HEK293T (cell line): ENCODE results near the gene NTN4.

ENCODE experiments used
- CTCF ChIA-PET: fragments of 350-600 bp; formaldehyde crosslinking; extraction: SDS; loops from one replicate; lab custom pipeline; 2021; ENCODE audit warnings: antibody characterized with exemption, inconsistent platforms; lab: Yijun Ruan, JAX
- POLR2A ChIA-PET: fragments of 350-600 bp; formaldehyde crosslinking; extraction: SDS; loops from one replicate; lab custom pipeline; 2020; ENCODE audit warnings: antibody characterized with exemption, inconsistent platforms; lab: Yijun Ruan, JAX
- DNase-seq: peaks from one replicate; pipeline ENCODE4 v3.0.0; 2012; ENCODE audit warnings: mixed read lengths; ENCODE audit errors: extremely low spot score
- ARNT ChIP-seq: fragments of 450-650 bp; IDR thresholded peaks from 2 replicates; pipeline ENCODE4 v1.6.1; 2017; ENCODE audit warnings: mild to moderate bottlenecking
- BHLHE40 ChIP-seq: fragments of 450-650 bp; IDR thresholded peaks from 2 replicates; pipeline ENCODE4 v1.6.1; 2016; ENCODE audit warnings: mild to moderate bottlenecking, moderate library complexity, borderline replicate concordance
- CTBP1 ChIP-seq: fragments of 450-650 bp; IDR thresholded peaks from 2 replicates; pipeline ENCODE4 v1.6.1; 2016; ENCODE audit warnings: borderline replicate concordance
- ELF4 ChIP-seq: fragments of 450-650 bp; IDR thresholded peaks from 2 replicates; pipeline ENCODE4 v1.6.1; 2017; ENCODE audit warnings: antibody characterized with exemption
- FOXA1 ChIP-seq: fragments of 450-650 bp; IDR thresholded peaks from 2 replicates; pipeline ENCODE4 v1.6.1; 2016; ENCODE audit warnings: mild to moderate bottlenecking
- FOXK2 ChIP-seq: fragments of 450-650 bp; IDR thresholded peaks from 2 replicates; pipeline ENCODE4 v1.6.1; 2016; ENCODE audit warnings: mild to moderate bottlenecking
- FOXM1 ChIP-seq: fragments of 450-650 bp; IDR thresholded peaks from 2 replicates; pipeline ENCODE4 v1.6.1; 2017; ENCODE audit warnings: mild to moderate bottlenecking, borderline replicate concordance
- HDGF ChIP-seq: fragments of 450-650 bp; IDR thresholded peaks from 2 replicates; pipeline ENCODE4 v1.6.1; 2017; ENCODE audit warnings: antibody characterized with exemption, borderline replicate concordance
- L3MBTL2 ChIP-seq: fragments of 450-650 bp; conservative IDR thresholded peaks from 2 replicates; pipeline ENCODE4 v1.6.1; 2016; ENCODE audit warnings: mild to moderate bottlenecking
- LEF1 ChIP-seq: fragments of 450-650 bp; IDR thresholded peaks from 2 replicates; pipeline ENCODE4 v1.6.1; 2017; ENCODE audit warnings: mild to moderate bottlenecking, borderline replicate concordance
- NFRKB ChIP-seq: fragments of 450-650 bp; IDR thresholded peaks from 2 replicates; pipeline ENCODE4 v1.6.1; 2016; ENCODE audit warnings: mild to moderate bottlenecking, moderate library complexity
- SP1 ChIP-seq: fragments of 450-650 bp; IDR thresholded peaks from 2 replicates; pipeline ENCODE4 v1.6.1; 2017
- SUZ12 ChIP-seq: fragments of 450-650 bp; IDR thresholded peaks from 2 replicates; pipeline ENCODE4 v1.6.1; 2016; ENCODE audit warnings: mild to moderate bottlenecking
- TARDBP ChIP-seq: fragments of 450-650 bp; IDR thresholded peaks from 2 replicates; pipeline ENCODE4 v1.6.1; 2016
- ZNF384 ChIP-seq: fragments of 450-650 bp; IDR thresholded peaks from 2 replicates; pipeline ENCODE4 v1.6.1; 2016
- TF ChIP-seq, protein P1 (sequence below): fragments of 450-650 bp; IDR thresholded peaks from 2 replicates; pipeline ENCODE4 v1.6.1; 2016

Gene NTN4

GRCh38 chr12:95614390-95614982, 176.1 kb downstream of the NTN4 start:
- DNase-seq: no peak
- CTCF ChIA-PET: no interaction called here
- no peak for TF ChIP-seq FOXK2
- no peak for TF ChIP-seq SUZ12
- TF ChIP-seq LEF1: no peak
- TF ChIP-seq NFRKB: no peak
- TF ChIP-seq, protein P1, sequence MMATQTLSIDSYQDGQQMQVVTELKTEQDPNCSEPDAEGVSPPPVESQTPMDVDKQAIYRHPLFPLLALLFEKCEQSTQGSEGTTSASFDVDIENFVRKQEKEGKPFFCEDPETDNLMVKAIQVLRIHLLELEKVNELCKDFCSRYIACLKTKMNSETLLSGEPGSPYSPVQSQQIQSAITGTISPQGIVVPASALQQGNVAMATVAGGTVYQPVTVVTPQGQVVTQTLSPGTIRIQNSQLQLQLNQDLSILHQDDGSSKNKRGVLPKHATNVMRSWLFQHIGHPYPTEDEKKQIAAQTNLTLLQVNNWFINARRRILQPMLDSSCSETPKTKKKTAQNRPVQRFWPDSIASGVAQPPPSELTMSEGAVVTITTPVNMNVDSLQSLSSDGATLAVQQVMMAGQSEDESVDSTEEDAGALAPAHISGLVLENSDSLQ: no peak
- TF ChIP-seq FOXM1: no peak
- TF ChIP-seq ZNF384: no peak
- TF ChIP-seq SP1: no peak
- no peak for TF ChIP-seq CTBP1
- TF ChIP-seq FOXA1: no peak
- no peak for TF ChIP-seq L3MBTL2
- TF ChIP-seq BHLHE40: no peak
- no peak for TF ChIP-seq TARDBP
- no peak for TF ChIP-seq ELF4
- no peak for TF ChIP-seq ARNT
- no peak for TF ChIP-seq HDGF
- POLR2A ChIA-PET: no interaction called here

GRCh38 chr12:95613021-95613420, 177.5 kb downstream of the NTN4 start:
- CTCF ChIA-PET: no interaction called here

DNA sequence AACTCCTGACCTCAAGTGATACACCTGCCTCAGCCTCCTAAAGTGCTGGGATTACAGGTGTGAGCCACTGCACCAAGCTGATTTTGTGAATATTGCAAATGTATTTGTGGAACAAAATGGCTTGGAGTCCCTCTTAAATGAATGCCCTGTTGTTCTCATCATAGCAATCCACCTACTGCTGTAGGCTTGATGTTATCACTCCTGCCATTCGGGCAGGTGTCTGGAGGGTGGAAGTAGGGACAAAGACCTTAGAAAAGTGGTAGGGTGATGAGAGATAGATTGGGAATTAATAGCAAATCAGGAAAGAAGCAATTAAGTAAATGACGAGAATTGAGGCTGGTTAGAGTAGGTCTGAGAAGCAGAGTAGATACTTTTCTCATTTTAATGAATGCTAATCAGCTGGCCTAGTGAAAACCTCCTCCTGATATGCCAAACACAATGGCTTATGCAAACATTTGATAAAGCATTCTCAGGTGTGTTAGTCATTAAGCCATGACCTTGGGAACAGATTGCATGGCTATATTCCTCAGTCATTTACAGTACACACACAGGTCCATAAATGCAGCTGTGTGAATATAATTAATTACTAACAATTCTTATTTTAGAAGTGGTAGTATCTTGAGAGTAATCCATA, 178.8 kb downstream of the NTN4 start:
- POLR2A ChIA-PET: no interaction called here
- CTCF ChIA-PET: no interaction called here
- TF ChIP-seq FOXM1 (no peak), FOXK2 (no peak), BHLHE40 (no peak), HDGF (no peak), ARNT (no peak), L3MBTL2 (no peak), LEF1 (no peak), NFRKB (no peak)
- TF ChIP-seq, protein P1: no peak
- no peak for DNase-seq

More at GRCh38 chr12:95613021-95613420, 177.5 kb downstream of the NTN4 start:
- no peak for DNase-seq
- no peak for TF ChIP-seq FOXK2
- no peak for TF ChIP-seq ZNF384
- TF ChIP-seq LEF1: no peak
- no peak for TF ChIP-seq FOXM1
- no peak for TF ChIP-seq BHLHE40
- TF ChIP-seq CTBP1: no peak
- no peak for TF ChIP-seq SUZ12
- TF ChIP-seq HDGF: no peak
- TF ChIP-seq L3MBTL2: no peak
- TF ChIP-seq FOXA1: no peak
- no peak for TF ChIP-seq NFRKB
- TF ChIP-seq SP1: no peak
- no peak for TF ChIP-seq ARNT
- no peak for TF ChIP-seq TARDBP
- TF ChIP-seq, protein P1: no peak
- POLR2A ChIA-PET: no interaction called here

GRCh38 chr12:95608252-95609033, 182.1 kb downstream of the NTN4 start:
- TF ChIP-seq HDGF (no peak), CTBP1 (no peak), ZNF384 (no peak), LEF1 (no peak), FOXA1 (no peak), NFRKB (no peak), SP1 (no peak), ELF4 (no peak), FOXK2 (no peak), ARNT (no peak)
- TF ChIP-seq, protein P1: no peak
- DNase-seq: no peak
- POLR2A ChIA-PET: no interaction called here
- CTCF ChIA-PET: interaction anchor here (0.6 to 0.7 kb wide), 2 partner anchors 14 to 18 kb away, joined by 3 to 5 read pairs; no protein-coding TSS in a partner anchor
